Stimulated activated CD4-positive, alpha-beta T cell treated with anti-CD3 and anti-CD28 coated beads, TNF-alpha, amount 100 ng/mL, for 4 hours (primary cell): Measurements from ENCODE around the gene SPG11.

Source experiments
- DNase-seq, 3 experiments: peaks; one replicate each; pipeline ENCODE4 v3.0.0-alpha.2; 2020; ENCODE audit warnings: low read depth in 3 of 3

The SPG11 gene

GRCh38 chr15:44519537-44519936, 143.9 kb downstream of the SPG11 start:
- no peak for DNase-seq

GRCh38 chr15:44516436-44516835, 147.0 kb downstream of the SPG11 start:
- no peak for DNase-seq
